ENCODE results near the gene RNASEH1.
"Not testable (repeated sequence)": the region's sequence is repeated elsewhere in the genome, so short reads cannot be mapped to it uniquely, and the experiment has no call there.

RNASEH1 gene

DNA sequence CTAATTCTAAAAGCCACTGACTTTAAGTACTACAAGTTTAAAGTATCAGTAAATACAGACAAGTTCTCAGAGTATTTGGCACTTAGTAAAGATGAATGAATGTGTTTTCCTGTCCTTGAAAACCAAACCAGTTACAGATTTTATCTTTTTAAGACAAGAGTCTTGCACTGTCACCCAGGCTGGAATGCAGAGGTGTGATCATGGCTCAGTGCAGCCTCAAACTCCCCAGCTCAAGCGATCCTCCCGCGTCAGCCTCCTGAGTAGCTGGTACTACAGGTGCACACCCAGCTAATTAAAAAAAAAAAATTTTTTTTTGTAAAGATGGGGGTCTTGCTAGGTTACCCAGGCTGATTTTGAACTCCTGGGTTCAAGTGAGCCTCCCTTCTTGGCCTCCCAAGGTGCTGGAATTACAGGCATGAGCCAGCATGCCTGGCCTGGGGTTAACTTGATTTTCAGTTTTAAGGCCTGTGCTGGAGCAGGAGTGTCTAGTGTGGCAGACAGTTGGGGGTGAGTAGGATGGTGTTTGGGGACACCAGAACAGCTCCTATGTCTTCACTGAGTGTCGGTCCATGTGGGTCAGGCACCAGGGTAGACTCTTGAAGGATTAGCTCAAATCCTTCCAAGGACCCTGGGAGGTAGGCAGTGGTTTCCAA lies 26.6 kb upstream of the RNASEH1 start:
- DNase-seq (ENCODE audit: low read depth) = no peak
- TF ChIP-seq, protein P1, sequence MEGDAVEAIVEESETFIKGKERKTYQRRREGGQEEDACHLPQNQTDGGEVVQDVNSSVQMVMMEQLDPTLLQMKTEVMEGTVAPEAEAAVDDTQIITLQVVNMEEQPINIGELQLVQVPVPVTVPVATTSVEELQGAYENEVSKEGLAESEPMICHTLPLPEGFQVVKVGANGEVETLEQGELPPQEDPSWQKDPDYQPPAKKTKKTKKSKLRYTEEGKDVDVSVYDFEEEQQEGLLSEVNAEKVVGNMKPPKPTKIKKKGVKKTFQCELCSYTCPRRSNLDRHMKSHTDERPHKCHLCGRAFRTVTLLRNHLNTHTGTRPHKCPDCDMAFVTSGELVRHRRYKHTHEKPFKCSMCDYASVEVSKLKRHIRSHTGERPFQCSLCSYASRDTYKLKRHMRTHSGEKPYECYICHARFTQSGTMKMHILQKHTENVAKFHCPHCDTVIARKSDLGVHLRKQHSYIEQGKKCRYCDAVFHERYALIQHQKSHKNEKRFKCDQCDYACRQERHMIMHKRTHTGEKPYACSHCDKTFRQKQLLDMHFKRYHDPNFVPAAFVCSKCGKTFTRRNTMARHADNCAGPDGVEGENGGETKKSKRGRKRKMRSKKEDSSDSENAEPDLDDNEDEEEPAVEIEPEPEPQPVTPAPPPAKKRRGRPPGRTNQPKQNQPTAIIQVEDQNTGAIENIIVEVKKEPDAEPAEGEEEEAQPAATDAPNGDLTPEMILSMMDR (conservative IDR thresholded peaks at IDR 0.05; ENCODE audit: low read depth, low read length) = no peak
- no peak overlapping the region for H3K4me3 ChIP-seq (ENCODE audit: low read depth, low read length)

DNA sequence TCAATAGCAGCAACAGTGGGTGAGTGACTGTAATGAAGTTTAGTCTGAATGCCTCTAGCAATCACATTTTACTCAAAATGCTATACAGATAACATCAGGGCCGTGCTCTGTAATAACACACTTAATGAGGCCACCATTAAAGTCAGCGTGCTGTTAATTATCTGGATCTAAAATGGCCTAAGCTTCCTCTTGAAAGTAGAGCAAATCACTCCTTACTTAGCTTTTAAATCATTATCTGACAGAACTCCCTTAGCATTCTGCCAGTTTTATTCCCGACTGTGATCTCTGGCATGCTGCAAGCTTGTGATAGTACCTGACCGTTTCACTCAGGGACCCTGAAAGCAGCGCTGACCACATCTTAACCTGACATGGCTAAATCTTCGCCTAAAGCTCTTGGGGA lies 25.9 kb upstream of the RNASEH1 start:
- TF ChIP-seq, protein P1 (conservative IDR thresholded peaks at IDR 0.05; ENCODE audit: low read depth, low read length) = no peak
- no peak for DNase-seq (ENCODE audit: low read depth)
- no peak overlapping the region for H3K4me3 ChIP-seq (ENCODE audit: low read depth, low read length)

DNA sequence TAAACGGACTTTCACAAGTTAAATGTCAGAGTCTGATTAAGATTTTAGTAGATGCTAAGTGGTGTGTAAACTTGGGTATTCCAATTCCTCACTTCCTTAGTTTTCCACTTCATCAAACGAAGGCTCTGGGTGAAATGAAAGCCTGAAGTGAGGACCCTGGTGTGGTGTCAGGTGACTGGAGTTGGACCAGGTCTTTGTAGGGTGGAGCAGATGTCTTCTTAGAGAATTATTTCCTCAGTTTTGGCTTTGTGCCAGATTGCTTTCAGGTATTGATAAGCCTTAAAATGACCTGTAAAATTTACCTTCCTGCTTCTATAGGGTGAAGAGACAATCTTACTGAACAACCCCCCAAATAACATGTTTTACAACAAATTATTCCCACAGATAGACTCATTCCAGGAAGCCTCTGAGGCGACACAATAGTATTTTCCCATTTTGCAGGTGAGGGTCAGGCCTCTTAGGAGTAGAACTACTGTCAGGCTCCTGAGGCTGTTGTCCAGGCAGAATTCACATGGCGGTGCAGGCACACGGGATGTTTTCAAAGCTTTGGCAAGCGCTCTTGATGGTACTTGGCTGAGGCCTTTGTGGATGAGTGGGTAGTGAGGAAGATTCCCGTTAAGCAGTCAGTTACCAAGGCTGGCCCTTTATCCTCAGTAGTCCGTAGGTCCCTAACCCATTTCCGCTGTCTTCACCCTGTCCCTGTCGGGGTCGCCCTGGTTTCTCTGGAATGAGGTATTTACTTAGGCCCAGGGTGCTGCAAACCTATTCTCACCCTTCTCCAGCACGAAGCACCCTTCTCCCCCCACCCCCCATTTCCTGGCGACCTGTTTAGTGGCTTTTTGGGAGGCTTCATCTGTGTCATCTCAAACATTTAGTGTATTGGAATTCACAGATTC lies 23.5 kb upstream of the RNASEH1 start:
- TF ChIP-seq, protein P1 (conservative IDR thresholded peaks at IDR 0.05; ENCODE audit: low read depth, low read length) = no peak
- DNase-seq (ENCODE audit: low read depth) = no peak
- no peak overlapping the region for H3K4me3 ChIP-seq (ENCODE audit: low read depth, low read length)

DNA sequence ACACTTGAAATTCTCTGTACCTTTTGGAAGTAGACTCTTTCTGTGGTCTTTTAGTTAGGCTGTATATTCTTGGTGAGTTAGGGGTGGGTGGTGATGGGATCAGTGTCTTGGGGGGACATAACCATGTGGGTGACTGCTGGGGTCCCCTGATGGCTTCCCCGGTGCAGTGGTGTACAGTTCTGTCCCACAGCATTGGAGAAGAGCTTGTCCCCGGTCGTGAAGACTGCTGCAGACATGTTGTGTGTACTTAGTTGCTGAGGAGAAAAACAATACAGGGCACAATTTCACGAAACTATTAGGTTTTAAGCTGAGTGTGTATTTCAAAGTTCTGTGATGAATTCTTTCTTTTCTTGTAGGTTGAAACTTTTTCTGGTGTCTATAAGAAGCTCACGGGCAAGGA lies 22.3 kb upstream of the RNASEH1 start:
- no peak overlapping the region for H3K4me3 ChIP-seq (ENCODE audit: low read depth, low read length)
- TF ChIP-seq, protein P1 (conservative IDR thresholded peaks at IDR 0.05; ENCODE audit: low read depth, low read length) = no peak
- no peak for DNase-seq (ENCODE audit: low read depth)

DNA sequence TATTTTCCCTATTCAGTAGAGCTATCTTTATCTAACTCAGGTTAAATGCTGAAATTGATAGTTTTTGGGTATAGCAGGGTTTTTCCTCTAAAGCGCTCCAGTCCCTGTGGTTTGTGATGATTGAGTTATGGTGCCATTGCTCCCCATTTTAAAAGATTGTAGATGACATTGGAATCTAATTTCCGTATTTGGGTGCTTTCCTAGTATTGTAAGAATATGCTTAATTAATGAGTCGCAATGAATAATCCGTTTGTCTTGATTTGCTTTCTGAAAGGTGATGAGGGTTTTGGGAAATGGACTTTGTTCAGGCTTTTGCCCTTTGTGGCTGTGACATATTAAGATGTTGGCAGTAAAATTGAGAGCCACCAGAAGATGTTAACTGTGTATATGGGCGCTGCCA lies 20.9 kb upstream of the RNASEH1 start:
- TF ChIP-seq, protein P1 (conservative IDR thresholded peaks at IDR 0.05; ENCODE audit: low read depth, low read length) = no peak
- H3K4me3 ChIP-seq (ENCODE audit: low read depth, low read length) = peak overlapping the region; percentile 3
- no peak for DNase-seq (ENCODE audit: low read depth)

DNA sequence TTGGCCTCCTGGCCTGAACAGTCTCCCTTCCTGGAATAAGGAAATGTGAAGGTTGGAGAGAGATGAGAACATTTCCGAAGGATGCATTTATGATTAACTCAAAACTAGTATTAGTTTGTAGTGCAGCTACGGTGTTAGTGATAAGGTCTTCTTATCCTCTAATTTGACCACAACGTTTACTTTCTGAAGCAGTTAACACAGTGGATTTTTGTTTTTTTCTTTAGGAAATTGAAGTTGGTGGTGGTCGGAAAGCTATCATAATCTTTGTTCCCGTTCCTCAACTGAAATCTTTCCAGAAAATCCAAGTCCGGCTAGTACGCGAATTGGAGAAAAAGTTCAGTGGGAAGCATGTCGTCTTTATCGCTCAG lies 18.1 kb upstream of the RNASEH1 start:
- peak overlapping the region; percentile 97 for H3K4me3 ChIP-seq (ENCODE audit: low read depth, low read length)
- not testable (repeated sequence) for DNase-seq (ENCODE audit: low read depth)

DNA sequence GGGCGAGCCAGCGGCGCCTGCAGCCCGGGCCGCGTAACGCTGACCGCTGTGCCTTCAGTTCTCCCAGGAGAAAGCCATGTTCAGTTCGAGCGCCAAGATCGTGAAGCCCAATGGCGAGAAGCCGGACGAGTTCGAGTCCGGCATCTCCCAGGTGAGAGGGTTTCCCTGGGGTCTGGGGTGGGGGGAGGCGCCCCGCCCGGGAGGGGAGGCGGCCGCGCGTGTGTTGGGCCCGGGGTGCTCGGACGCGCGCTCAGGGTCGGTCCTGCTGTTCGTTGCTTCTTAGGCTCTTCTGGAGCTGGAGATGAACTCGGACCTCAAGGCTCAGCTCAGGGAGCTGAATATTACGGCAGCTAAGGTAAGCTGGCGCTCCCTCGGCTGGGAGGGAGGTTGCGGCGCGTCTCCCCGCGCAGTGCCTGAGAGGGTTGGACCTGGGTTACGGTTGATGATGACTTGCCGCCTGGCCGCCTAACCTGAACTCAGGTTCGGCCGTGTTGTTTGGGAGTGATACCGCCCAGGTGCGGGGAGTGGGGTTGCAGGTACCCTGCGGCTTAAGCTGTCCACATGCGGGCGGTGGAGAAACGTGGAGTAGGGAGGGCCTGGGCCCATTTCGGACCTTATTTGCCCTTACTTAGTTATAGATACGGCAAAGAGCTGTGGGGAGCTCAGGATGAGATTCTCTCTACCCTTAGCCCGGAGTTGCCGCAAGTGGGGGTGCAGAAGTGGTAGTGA lies 17.6 kb upstream of the RNASEH1 start:
- TF ChIP-seq, protein P1 (conservative IDR thresholded peaks at IDR 0.05; ENCODE audit: low read depth, low read length) = no peak
- peak overlapping the region; percentile 97 for H3K4me3 ChIP-seq (ENCODE audit: low read depth, low read length)
- DNase-seq (ENCODE audit: low read depth) = peak; percentile 29
